NCI-H2081 treated with DMSO at 0.1 percent for 48 hours (cell line): ENCODE data around the gene RNF208.
A peak's percentile ranks its signal among the peaks of the same experiment; 100 is the strongest.

Source experiments
- DNase-seq: peaks from one replicate; lab custom pipeline; 2025; lab: John Stamatoyannopoulos, UW

The RNF208 gene

DNA sequence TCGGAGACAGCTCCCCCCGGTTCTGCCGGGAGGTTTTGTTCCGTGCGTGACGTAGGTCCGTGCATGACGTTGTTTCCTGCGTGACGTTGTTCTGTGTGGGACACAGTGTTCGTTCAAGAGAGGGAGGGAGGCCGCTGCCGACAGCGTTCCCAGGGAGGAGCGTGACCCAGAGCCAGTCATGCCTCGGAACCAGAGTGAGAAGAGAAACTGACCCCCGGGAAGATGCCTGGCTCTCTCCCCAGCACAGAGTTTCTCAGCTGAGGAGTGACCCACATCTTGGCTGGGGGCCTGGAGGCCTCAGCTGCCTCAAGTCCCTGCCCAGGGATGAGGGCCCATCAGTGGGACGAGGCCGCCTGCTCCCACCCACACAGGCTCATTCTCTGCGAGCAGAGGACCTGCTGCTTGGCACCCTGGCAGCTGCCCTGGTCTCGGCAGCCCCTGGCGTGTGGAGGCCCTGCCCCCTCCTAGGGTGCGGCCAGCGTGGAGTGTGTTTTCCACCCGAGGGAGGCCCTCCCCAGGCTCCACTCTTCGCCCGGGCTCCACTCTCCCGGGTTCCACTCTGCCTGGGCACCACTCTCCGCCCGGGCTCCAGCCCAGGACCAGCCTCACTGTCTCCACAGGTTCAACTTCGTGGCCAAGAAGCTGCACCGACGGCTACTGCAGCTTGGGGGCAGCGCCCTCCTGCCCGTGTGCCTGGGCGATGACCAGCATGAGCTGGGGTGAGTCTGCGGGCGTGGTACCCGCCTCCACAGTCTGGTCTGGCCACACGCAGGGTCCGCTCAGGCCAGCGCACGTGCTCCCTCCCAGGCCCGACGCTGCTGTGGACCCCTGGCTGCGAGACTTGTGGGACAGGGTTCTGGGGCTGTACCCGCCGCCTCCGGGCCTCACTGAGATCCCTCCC is 8.6 kb downstream of the RNF208 start:
- no peak for DNase-seq

DNA sequence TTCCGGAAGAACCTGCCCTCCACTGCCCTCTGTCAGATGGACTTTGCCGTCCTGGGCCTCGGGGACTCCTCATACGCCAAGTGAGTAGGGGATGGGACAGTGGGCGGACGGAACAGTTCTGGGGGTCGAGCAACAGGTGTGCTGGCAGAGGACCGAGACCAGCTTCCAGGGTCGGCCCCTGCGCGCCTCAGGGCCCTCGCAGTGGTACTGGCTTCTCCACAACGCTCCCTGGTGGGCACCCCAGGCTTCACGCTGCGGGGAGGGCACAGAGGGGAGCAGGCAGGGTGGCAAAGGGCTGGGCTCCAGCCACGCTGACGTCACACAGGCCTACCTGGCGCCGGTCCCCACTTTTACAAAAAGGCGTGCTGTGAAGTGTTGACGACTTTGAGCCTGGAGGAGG is 9.5 kb downstream of the RNF208 start:
- DNase-seq, result no peak

DNA sequence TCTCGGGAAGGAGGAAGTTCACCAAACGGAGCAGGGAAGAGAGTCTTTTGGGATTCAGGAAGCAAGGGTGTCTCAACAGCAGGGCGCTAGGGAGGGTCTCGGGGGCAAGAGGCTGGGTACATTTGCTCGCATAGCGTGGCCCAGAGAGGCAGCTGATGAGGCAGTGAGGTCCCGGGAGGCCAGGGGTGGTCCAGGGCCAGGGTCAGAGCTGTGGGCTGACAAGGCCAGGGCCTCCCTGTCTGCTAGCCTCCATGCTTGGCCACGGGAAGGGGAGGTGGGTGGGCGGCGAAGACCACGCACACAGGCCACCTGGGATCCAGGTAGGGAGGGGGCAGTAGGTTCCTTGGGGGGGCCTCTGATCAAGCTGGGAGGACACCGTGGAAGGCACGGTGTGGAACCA is 10.5 kb downstream of the RNF208 start:
- DNase-seq, result no peak

DNA sequence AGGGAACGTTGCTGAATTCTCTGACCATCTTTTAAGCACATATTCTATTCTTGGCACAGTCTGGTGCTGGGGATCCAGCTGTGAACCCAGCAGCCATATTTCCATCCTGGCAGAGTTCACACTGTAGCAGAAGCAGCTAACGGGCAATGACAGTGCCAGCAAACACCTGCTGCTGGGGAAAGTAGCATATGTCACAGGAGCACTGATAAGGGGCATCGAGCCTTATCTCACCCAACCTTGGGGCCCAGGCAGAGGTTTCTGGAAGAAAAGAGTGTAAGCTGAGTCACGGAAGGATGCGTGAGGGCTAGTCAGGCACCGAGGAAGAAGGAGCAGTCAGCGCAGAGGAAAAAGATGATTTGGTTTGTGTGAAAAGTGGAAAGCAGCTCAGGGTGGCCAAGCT is 15.4 kb downstream of the RNF208 start:
- DNase-seq, result no peak

DNA sequence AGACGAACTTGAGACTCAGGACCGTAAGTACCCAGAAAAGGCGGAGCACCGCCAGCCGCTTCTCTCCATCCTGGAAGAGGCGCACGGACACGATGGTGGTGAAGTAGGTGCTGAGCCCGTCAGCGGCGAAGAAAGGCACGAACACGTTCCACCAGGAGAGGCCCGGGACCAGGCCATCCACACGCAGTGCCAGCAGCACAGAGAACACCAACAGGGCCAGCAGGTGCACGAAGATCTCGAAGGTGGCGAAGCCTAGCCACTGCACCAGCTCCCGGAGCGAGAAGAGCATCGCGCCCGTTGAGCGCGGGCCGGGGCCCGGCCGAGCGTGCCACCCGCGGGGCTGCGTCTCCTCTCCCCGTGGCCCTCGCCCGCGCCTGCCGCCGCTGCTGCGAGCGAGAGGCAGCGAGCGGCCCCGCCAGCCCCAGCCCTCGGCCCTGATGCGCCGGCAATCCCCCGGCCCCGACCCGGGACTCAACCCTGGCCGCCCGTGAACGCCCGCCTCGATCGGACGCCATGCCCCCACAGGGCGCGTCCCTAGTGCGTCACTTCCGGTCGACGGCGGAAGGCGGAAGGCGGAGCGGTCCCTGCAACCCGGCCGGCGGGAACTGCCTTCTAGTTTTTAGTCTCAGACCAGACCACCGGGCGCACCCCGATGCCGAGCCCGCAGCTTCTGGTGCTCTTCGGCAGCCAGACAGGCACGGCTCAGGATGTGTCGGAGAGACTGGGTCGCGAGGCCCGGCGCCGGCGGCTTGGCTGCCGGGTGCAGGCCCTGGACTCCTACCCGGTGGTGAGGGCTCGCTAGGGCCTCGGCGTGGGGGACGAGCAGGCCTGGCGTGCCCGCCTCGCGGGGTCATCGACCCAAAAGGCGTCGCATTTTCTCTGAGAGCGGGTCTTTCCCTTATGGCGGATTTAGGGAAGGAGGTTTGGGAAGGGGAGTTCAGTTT is 16.6 kb downstream of the RNF208 start, which contains the start of the genes NDOR1 and TMEM203:
Gene NDOR1 (plus strand): TSS at position 575 of the 944 bp plus-strand sequence. CDS start 78 bp downstream, at position 653.
Gene TMEM203 (minus strand): TSS at position 523 of the 944 bp plus-strand sequence. CDS start 234 bp downstream, at position 289.
- DNase-seq, result no peak

DNA sequence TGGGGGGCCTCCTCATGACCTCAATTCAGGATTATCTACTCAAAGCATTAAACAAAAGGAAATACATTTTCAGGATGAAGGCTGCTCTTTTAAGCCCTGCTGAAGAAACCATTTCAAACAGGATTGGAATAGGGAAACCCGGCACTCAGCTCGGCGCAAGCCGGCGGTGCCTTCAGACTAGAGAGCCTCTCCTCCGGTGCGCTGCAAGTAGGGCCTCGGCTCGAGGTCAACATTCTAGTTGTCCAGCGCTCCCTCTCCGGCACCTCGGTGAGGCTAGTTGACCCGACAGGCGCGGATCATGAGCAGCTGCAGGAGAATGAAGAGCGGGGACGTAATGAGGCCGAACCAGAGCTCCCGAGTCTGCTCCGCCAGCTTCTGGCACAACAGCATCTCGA is 17.3 kb downstream of the RNF208 start:
- DNase-seq, result no peak

DNA sequence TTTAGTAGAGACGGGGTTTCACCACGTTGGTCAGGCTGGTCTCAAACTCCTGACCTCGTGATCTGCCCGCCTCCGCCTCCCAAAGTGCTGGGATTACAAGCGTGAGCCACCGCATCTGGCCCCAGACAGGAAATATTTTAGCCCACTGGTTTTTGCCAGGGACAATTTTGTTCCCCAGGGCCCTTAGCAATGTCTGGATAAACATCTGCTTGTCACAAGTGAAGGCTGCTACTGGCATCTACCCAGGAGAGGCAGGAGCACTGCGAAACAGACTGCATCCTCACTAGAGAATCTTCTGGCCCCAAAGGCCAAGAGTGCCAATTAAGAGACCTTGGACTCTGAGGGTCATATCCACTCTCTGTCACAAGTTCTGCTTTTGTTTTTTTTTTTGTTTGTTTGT is 19.1 kb downstream of the RNF208 start:
- DNase-seq, result no peak

DNA sequence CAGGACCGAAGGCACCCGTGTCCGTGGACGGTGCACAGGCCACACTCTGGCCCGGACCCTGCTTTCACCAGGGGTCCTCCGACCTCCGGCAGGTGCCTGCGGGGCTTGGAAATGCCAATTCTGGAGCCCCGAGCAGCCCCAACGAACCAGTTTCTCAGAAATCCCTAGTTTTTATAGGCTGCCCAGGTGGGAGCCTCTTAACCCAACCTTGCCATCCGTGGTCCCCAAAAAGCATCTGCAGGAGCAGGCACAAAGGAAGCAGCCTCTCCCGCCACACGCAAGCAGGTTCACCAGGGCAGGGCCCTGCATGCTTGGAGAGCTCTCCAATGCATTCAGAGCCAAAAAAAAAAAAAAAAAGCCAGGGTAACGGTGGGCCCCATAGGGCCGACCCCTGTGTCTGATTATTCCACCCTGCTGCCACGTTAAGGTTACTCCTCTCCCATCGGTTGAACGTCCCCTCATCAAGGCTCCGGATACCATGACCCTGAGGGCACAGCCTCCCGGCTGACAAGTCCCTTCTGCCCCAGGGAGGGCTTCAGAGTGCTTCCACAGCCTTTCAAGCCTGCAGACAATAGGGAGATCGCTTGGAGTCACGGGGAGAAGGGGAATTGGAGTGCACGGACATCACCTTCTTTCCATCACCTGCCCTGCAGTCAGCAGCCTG is 20.7 kb downstream of the RNF208 start:
- no peak for DNase-seq

DNA sequence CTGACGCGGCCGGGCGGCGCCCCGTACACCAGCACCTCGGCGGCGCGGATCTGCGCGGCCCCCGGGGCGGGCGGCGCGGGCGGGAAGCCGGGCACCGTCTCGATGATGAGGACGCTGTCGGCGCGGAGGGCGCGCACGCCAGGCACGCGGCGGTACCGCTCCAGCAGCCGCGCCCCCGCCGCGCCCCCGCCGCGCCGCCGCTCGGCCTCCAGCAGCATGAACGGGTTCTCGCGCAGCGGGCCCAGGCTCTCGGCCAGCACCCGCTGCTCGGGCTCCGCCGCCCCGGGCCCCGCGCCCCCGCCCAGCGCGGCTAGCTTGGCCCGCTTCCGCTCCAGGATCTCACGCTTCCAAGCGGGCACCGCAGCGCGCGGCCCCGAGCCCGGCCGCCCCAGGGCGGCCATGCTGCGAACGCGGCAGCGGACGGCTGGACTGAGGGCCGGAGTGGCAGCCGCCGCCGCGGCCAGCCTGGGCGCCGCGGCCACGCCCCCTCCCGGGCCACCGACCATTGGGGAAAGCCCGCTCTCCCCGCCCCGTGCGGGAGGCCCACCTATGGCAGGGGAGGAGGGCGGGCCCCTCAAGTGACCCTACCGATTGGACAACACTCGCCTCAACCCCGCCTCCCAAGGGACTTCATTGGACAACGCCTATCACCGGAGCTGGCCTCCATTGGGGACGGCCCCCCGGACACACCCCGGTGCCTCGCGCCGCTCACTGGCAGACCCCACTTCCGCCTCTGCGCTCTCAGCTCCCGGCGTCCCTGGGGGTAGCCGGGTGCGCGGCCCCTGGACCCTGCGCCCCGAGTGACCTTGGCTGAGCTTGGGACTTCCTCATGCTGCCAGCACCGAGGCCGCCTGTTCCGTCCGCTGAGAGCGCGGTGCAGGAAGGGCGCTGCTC is 21.5 kb downstream of the RNF208 start, which contains the start of gene TPRN:
Gene TPRN (minus strand): TSS at position 431 of the 894 bp plus-strand sequence. CDS start 30 bp downstream, at position 401.
- DNase-seq, result peak; percentile 94

DNA sequence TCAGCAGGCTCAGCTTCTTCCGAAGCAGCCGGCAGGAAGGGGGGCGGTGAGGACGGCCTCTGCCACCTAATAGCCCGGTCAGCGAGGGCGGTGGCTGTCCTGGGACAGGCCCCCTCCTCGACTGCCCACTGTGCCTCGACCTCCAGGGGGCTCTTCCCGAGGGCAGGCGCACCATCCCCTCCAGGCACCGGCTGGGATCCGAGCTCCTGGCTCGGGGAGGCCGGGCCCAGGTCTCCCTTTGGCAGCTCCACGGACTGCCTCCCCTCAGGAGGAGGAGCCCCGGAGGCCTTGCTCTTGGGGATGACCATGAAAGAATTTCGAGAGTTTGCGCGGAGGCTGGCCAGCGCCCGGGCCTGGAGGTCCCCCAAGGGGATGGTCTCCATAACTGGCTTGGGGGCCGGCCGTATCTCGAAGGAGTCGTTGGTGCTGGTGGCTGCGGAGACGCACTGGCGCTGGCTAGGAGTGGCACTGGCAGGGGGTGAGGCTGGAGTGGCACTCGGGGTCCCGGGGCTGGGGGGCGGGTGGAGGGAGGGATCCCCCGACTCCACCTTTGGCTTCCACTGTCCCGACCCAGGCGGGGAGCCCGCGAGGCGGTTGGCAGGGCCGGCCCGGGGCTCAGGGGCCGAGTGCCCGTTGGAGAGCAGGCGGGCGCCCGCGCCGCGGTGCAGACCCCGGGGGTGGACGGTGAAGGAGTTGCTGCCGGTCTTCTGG is 22.5 kb downstream of the RNF208 start:
- DNase-seq, result no peak

DNA sequence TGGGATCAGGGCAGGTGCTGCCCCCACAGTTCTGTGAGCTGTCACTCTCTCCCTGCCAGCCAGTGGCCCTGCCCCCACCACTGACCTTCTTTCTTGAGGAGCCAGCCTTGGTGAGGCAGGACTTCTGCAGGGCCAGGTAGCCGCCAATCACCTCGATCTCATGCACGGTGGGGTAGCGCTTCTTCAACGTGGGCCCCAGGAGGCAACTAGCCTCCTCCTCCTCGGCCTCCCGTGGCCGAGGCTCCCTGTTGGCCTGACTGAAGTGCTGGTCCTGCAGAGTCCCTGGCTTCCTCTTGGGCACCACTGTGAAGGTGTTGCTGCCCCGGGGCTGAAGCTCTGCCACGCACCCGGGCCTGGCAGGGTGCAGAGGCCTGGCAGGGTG is 23.1 kb downstream of the RNF208 start:
- no peak for DNase-seq

DNA sequence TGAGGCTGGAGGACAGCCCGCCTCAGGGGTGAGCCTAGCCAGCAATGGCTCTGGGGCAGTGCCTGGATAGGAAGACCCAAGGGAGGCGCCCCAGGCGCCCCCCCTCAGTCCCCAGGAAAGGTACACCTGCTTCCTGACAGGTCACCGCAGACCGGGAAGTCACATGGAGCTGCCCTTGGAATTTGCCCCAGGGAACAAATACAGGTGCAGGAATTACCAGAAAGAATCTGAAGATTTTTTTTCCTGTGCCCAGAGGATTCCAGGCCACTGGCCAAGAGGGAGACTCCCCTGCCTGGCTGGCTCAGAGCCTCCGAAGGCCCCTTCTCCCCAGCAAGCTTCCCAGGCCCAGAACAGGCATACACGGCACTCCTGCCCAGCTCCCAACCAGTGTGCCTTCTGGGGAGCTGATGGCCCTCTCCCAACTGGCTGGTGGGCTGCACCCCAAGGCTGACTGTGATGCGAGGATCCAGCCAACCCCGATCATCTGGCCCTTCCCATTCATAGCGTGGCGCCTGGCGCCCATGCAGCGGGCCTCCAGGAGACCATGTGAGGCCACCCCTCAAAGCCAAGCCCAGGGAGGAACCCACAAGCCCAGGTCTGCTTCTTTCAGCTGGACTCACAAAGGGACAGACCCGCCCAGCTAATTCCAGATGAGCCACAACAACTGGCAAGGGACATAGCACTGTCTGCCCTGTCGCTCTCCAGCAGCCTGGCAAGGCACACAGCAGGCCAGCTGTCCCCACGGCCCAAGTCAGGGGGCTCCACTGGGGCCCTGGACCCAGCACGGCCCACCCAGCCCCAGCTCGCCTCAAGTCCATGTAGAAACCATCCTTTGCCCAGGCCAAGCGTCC is 23.8 kb downstream of the RNF208 start:
- DNase-seq, result no peak

DNA sequence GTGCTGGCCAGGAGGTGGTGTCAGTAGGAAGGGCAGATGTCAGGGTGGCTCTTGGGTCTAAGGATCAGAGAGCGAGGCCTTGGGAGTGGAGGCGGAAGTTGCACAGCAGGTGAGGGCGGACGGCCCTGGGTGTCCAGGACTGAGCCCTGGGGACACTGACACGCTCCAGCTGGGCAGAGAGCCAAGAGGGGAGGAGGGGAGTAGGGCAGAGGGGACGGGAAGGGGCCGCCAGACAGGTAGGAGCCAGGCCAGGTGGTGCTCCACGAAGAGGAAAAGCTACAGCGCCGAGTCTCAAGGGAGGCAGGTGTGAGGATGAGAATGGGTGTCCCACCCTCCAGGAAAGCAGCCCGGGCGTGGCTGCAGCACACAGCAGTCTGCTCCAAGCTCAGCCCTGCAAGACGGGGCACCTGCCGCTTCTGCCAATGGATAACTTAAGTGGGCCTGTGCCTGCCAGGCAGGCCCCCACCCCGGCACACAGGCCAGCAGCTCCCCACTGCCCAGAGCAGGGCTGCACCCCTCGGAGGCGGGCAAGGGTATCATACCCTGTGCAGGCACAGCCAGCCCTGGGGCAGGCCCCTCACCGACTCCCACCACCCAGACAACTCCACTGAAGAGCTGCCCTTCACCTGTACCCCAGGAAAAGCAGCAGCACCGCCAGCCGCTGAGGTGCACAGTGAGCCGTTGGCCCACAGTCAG is 26.4 kb downstream of the RNF208 start:
- DNase-seq, result peak; percentile 54

DNA sequence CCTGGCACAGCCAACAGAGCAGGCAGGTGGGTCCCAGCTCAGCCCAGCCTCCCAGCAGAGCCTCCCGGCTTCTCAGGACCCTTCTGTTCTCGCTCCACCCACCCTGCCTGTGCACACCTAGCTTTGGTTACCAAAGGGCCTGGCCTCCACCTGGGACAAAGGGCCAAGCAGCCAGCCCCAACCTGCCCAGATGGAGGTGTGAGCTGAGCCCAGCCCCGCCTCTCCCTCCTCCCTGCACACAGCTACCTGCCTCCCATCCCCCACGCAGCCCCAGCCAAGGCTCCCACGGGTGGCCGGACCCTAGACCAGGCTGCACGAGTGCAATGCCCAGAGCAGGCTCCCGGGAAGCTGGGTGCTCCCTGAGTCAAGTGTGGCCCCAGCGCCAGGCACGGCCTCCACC is 27.1 kb downstream of the RNF208 start:
- DNase-seq, result no peak

DNA sequence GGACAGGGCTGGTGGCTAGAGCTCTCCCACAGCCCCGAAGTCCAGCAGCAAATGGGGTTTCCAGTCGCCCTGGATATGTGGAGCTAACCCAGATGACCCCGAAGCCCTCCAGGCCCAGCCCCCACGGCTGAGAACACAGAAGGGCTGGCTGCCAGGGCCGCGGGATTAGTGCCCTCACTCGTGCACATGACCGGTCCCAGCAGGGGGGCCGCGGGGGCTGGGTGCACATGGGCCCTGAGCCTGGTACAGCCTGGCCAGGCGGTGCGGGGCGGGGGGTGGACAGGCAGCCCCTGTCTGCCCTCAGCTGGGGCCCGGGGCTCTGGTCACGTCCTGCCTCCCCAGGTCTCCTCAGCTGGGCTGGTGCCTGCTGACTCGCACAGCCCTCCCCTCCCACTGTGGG is 27.7 kb downstream of the RNF208 start:
- DNase-seq, result no peak

DNA sequence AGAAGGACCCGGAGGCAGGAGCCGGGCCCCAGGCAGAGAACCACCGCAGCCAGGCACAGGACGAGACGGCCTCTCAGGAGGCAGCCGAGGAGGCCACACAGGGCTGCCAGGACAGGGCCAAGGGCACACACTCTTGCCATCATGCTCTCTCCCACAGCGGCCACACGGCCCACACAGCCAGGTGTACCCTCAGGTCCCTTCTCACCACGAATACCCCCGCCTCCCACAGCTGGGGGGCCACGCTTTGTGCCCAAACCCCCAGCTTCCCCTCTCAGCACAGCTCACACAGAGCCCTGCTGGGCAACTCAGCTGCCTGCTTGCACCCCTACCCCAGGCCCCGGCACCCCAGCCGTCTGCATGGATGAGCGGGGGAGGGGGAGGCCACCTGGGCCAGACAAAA is 28.3 kb downstream of the RNF208 start:
- no peak for DNase-seq

DNA sequence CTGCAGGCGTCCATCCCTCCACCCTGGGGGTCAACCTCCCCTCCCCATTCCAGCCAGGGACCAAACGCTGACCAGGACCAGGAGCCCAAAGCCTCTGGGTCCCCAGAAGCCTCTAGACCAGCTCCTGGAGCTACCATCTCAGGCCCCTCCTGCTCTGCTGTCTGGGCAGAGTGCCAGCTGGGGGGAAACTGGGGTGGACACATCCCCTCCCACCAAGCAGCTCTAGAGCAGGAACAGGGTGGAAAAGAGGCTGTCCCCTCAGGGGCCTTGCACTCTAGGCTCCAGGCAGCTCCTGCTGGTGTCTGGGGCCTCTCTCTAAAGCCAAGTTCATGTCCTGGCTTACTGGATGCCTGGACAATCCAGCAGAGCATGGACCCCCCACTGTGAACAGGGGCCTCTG is 29.2 kb downstream of the RNF208 start:
- no peak for DNase-seq

DNA sequence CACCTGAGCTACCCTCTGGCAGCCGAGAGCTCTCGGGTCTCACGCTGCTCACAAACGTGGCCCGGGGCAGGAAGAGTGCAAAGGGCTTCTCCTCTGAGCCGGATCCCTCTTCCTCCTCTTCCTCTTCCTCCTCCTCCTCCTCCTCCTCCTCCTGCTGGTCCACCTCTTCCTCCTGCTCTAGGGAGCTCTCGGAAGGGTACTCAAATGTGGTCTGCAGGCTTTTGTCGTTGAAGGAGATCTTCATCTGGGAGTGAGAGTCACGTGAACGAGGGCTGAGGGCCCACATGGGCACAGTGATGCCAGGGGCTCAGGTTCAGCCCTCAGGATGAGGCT is 29.6 kb downstream of the RNF208 start:
- no peak for DNase-seq
